ENCODE measurements around the gene RRBP1.

DNA sequence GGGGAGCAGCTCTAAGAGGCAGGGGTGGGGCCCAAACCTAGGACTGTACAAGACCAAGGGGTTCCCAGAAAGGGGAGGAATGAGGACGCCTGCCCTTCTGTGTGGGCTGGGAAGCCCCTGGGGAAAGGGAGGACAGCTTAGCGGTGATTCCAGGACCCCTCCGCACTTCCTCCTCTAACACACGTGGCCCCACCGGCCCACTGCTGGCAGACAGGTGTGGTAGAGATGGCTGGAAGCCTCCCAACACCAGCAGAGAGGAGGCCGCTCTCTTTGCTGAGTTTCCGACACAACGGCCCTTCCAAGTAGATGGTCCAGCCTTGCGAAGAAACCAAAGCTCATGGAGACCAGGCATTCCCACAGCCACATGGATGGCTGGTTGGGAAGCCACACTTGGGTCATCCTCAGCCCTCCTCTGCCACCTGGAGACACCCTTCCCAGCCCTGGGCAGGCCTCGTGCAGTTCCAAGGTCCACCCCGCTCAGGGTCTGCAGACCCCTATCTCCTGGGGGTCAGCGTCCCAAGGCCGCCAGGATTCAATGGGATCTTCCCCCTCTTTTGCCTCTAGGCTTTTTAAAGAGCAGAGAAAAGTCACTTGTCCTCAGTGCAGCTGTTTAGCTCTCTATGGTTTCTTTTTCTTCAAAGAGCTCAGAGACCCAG lies 43.9 kb downstream of the RRBP1 start:
- TF ChIP-seq CTCF (IDR thresholded peaks at IDR 0.05; ENCODE audit: low read depth, low read length), result no peak
- TF ChIP-seq EZH2phosphoT487 (IDR thresholded peaks at IDR 0.05; ENCODE audit: low read depth), result no peak

Measured in OCI-LY3 (cell line).